LoVo (cell line): ENCODE results near the gene TENM4.

Experiments used
- DNase-seq: peaks from one replicate; pipeline ENCODE4 v3.0.0-alpha.2; 2016; ENCODE audit warnings: low spot score

Gene TENM4

GRCh38 chr11:79055856-79056631, 384.8 kb downstream of the TENM4 start:
- no peak for DNase-seq

GRCh38 chr11:79054636-79055035, 386.2 kb downstream of the TENM4 start:
- no peak for DNase-seq

GRCh38 chr11:79052544-79052943, 388.3 kb downstream of the TENM4 start:
- no peak for DNase-seq

- DNase-seq: no peak
Measured at GRCh38 chr11:79050786-79051185, 390.0 kb downstream of the TENM4 start.

- DNase-seq: no peak
Measured at GRCh38 chr11:79049741-79050179, 391.1 kb downstream of the TENM4 start.

GRCh38 chr11:79047980-79048379, 392.9 kb downstream of the TENM4 start:
- DNase-seq: no peak

GRCh38 chr11:79047321-79047720, 393.5 kb downstream of the TENM4 start:
- no peak for DNase-seq

GRCh38 chr11:79046366-79046765, 394.5 kb downstream of the TENM4 start:
- no peak for DNase-seq

GRCh38 chr11:79045800-79046304, 395.0 kb downstream of the TENM4 start:
- DNase-seq: no peak

GRCh38 chr11:79045018-79045799, 395.6 kb downstream of the TENM4 start:
- DNase-seq: no peak

GRCh38 chr11:79044201-79044600, 396.6 kb downstream of the TENM4 start:
- DNase-seq: no peak

- DNase-seq: no peak
Measured at GRCh38 chr11:79043726-79044125, 397.1 kb downstream of the TENM4 start.

- no peak for DNase-seq
Measured at GRCh38 chr11:79042824-79043223, 398.0 kb downstream of the TENM4 start.

GRCh38 chr11:79040348-79040747, 400.5 kb downstream of the TENM4 start:
- DNase-seq: no peak

- no peak for DNase-seq
Measured at GRCh38 chr11:79039122-79039521, 401.7 kb downstream of the TENM4 start.

GRCh38 chr11:79035881-79036280, 404.9 kb downstream of the TENM4 start:
- DNase-seq: no peak

GRCh38 chr11:79033833-79034232, 407.0 kb downstream of the TENM4 start:
- DNase-seq: no peak

- no peak for DNase-seq
Measured at GRCh38 chr11:79030448-79030847, 410.4 kb downstream of the TENM4 start.

- no peak for DNase-seq
Measured at GRCh38 chr11:79028225-79028624, 412.6 kb downstream of the TENM4 start.

GRCh38 chr11:79026803-79027445, 413.9 kb downstream of the TENM4 start:
- DNase-seq: no peak

- DNase-seq: no peak
Measured at GRCh38 chr11:79025622-79026021, 415.2 kb downstream of the TENM4 start.

GRCh38 chr11:79025097-79025496, 415.7 kb downstream of the TENM4 start:
- no peak for DNase-seq

GRCh38 chr11:79022265-79022664, 418.6 kb downstream of the TENM4 start:
- no peak for DNase-seq
